Ectodermal cell (in vitro differentiated cells): Measurements from ENCODE around the gene SNX14.

ENCODE experiments used
- H3K27ac ChIP-seq: 2 replicates; pipeline ENCODE4 v1.7.0; 2013; ENCODE audit warnings: mild to moderate bottlenecking, low read depth, low read length; ENCODE audit not compliant: insufficient read depth, poor library complexity, severe bottlenecking
- H3K27me3 ChIP-seq: 2 replicates; pipeline ENCODE4 v1.7.0; 2013; ENCODE audit warnings: mild to moderate bottlenecking, low read length; ENCODE audit not compliant: insufficient read depth, control insufficient read depth, poor library complexity, severe bottlenecking
- H3K36me3 ChIP-seq: one replicate; pipeline ENCODE4 v1.7.0; 2013; ENCODE audit warnings: low read length; ENCODE audit not compliant: control insufficient read depth, insufficient read depth
- H3K4me1 ChIP-seq: one replicate; pipeline ENCODE4 v1.7.0; 2013; ENCODE audit warnings: low read length; ENCODE audit not compliant: control insufficient read depth, insufficient read depth
- H3K4me3 ChIP-seq: 2 replicates; pipeline ENCODE4 v1.7.0; 2013; ENCODE audit warnings: low read depth, low read length, control low read depth; ENCODE audit not compliant: insufficient read depth
- H3K9me3 ChIP-seq: 2 replicates; pipeline ENCODE4 v1.7.0; 2013; ENCODE audit warnings: mild to moderate bottlenecking, low read length, moderate library complexity; ENCODE audit not compliant: control insufficient read depth
- WGBS, 2 experiments: methylation state at CpG; one replicate each; pipeline ENCODE4 v1.1.7; 2013; ENCODE audit warnings: missing lambda C conversion rate in 2 of 2; 5-methylcytosine and 5-hydroxymethylcytosine counted together

Gene SNX14

DNA sequence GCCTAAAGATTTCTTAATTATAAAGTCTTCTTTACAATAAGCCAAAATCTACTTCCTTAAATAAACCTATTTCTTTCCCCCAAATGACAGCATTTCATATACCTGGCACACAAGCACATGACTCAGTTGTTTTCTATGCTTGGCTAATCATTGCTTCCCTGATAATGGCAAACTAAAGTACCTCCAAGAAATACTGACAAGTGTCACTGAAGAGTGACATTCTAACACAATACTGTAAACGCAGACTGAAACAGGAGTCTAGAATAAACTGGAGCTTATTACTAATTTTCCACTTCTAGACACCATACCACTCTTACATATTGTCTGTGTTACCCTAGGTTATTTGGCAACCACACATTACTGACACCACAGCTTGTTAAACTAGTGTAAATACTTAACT, 34.7 kb upstream of the SNX14 start:
- no peaks in the 10 kb centered on the region for H3K27me3 ChIP-seq
- no peaks in the 10 kb centered on the region for H3K9me3 ChIP-seq
- WGBS, 2 experiments: 98 to 100% methylated on average over 1 of the region's 1 CpG
- H3K4me1 ChIP-seq: no peaks in the 10 kb centered on the region
- H3K36me3 ChIP-seq: peaks cover 48% of the 10 kb centered on the region
- H3K27ac ChIP-seq: no peak overlapping the region
- H3K4me3 ChIP-seq: no peak overlapping the region

DNA sequence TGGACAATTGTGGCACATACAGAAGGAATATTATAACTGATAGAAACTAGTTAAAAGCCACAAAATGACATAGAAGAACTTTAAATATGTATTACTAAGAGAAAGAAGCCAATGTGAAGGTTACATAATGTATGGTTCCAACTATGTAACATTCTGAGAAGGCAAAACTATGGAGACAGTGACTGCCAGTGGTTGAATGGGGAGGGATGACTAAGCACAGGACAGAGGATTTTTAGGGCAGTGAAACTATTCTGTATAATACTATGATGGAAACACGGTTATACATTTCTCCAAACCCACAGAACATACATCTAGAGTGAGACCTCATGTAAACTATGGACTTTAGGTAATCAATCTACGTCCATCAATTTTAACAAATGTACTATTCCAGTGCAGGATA, 26.6 kb upstream of the SNX14 start:
- 95% methylated on average over 2 of the region's 2 CpGs; no CpG with 5 or more reads in 1 of the 2 experiments for WGBS, 2 experiments
- H3K27ac ChIP-seq: no peak overlapping the region
- peaks cover 50% of the 10 kb centered on the region for H3K36me3 ChIP-seq

DNA sequence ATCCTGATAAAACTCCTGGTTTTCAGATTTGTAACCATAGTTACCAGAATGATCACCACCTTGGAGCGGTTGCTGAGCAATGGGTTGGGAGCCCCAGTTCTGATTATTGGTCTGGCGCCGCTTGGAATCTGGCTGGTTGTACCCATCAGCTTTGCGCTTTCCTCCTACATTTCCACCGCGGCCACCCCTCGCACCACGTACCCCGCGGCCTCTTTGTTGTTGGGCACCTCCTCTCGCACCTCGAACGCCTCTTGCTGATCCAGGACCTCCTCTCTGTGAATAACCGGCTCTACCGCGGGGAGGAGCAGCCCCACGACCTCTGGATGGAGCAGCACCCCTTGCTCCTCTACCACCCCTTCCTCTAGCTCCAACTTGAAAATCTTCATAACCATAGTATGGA, 21.1 kb upstream of the SNX14 start:
- peaks cover 43% of the 10 kb centered on the region for H3K36me3 ChIP-seq
- 94 to 96% methylated on average over 17 of the region's 17 CpGs for WGBS, 2 experiments
- H3K4me3 ChIP-seq: no peak overlapping the region

More for the DNA sequence above, 26.6 kb upstream of the SNX14 start:
- H3K4me3 ChIP-seq: no peak overlapping the region
- H3K4me1 ChIP-seq: no peaks in the 10 kb centered on the region
- H3K27me3 ChIP-seq: no peaks in the 10 kb centered on the region
- H3K9me3 ChIP-seq: no peaks in the 10 kb centered on the region

DNA sequence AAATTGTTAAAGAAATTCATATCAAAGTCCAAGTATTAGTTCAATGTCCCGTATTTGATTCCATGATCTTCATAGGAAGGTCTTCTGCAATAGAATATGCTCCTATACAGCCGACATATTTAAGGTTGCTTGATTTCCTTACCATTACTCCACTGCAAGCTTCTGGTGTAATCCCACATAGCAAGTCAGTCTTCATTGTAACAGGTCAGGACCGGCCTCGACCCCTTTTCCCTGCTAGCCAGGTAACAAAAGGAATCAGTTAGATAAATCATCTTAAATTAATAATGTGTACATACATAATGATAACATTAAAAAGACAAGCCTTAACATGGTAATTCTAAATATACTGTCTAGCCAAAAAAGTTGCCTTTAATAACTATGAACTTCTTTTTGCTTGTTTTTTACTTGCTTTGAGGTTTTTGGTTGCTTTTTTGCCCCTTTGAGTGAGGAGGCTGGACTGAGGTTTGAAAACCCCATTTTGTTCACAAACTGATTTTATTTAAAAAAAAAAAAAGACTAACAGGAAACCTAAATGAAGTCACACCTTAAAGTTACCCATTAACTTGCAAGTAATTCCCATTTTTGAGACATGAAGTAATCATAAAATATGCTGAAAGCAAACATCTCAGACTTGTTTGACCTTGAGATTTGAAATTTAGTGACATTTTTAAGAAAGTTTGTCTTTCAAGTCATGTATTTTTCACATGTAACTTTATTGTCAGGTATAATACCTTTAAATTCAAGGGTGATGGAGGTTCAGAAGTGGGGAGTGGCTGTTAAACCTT, 19.2 kb upstream of the SNX14 start:
- no peaks in the 10 kb centered on the region for H3K9me3 ChIP-seq
- 95 to 96% methylated on average over 2 to 4 of the region's 4 CpGs for WGBS, 2 experiments
- H3K27me3 ChIP-seq: no peaks in the 10 kb centered on the region
- H3K36me3 ChIP-seq: peaks cover 35% of the 10 kb centered on the region
- H3K4me3 ChIP-seq: no peak overlapping the region
- H3K27ac ChIP-seq: no peak overlapping the region
- H3K4me1 ChIP-seq: no peaks in the 10 kb centered on the region

More for the DNA sequence above, 21.1 kb upstream of the SNX14 start:
- H3K4me1 ChIP-seq: no peaks in the 10 kb centered on the region
- no peaks in the 10 kb centered on the region for H3K9me3 ChIP-seq
- no peaks in the 10 kb centered on the region for H3K27me3 ChIP-seq
- no peak overlapping the region for H3K27ac ChIP-seq

DNA sequence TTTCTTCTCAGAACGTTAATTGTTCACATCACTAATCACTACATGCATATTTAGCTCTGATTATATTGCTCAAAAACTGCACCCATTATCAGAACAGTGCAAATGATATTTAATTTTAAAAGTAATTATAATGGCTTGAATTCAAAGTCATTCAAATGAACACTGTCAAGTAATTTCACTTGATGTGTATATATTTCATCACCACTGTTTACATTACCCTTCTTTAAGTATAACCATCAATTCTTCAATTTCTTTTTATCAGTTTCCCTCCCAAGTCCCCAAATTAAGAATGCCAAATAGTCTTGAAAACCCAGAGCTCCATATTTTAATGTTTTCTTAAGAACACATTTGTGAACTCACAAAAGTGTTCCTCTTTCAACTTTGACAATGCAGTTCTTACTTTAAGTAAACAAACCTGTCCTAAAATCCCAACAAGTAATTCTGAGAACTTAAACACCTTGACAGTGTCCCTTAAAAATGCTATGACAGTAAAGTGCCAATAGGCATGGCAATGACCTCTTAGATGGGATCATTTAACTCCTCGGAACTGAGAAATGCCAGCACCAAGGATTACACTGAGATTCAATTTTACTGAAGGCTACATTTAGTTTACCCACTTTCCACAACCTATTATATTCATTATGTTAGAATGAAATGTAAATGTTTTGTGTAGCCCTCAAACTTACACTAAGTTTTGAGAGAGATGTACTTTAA, 16.7 kb upstream of the SNX14 start:
- Histone ChIP-seq H3K27ac (no peak overlapping the region), H3K4me3 (no peak overlapping the region), H3K27me3 (no peaks in the 10 kb centered on the region), H3K36me3 (peaks cover 27% of the 10 kb centered on the region), H3K4me1 (no peaks in the 10 kb centered on the region), H3K9me3 (no peaks in the 10 kb centered on the region)
- WGBS, 2 experiments: 94 to 96% methylated on average over 1 to 2 of the region's 2 CpGs

DNA sequence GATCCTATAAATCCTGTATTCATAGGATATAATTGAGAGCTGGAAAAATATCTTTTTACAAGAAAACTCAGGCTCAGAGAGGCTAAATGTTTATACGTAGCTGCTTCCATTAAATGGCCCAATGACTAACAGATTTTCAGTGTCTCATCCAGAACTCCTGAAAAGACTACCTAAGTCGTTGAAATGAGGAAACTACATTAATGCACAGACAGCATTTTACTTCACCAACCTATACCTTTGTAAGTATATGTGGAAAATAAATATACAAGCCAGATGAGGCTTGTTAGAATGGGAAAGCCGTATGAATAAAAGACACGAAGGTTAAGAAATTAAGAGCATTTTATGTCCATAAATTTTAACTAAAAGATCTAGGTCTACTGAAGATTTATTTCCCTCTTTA, 8.4 kb upstream of the SNX14 start:
- 92% methylated on average over 2 to 4 of the region's 4 CpGs for WGBS, 2 experiments
- no peak overlapping the region for H3K4me3 ChIP-seq
- no peaks in the 10 kb centered on the region for H3K9me3 ChIP-seq
- no peak overlapping the region for H3K27ac ChIP-seq
- no peaks in the 10 kb centered on the region for H3K4me1 ChIP-seq
- no peaks in the 10 kb centered on the region for H3K36me3 ChIP-seq
- H3K27me3 ChIP-seq: no peaks in the 10 kb centered on the region

DNA sequence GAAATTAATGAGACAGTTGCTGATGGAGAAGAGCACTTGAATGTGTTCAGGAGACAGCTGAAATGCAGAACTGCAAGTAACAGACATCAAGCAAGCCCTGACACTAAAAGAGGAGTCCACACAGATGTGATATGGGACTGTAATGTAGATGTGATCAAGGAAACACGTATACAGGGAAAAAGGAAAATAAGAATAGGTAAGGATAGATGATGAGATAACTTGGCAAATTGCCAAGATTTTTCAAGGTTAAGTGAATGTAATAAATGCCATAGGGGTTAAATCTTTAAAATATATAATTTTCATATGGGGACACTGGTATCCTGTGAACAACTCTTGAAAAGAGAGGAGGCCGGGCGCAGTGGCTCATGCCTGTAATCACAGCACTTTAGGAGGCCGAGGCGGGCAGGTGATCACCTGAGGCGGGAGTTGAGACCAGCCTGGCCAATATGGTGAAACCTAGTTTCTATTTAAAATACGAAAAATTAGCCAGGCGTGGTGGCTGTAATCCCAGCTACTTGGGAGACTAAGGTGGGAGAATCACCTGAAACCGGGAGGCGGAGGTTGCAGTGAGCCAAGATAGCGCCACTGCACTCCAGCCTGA, 7.2 kb upstream of the SNX14 start:
- Histone ChIP-seq H3K9me3 (no peaks in the 10 kb centered on the region), H3K27ac (no peak overlapping the region), H3K4me1 (no peaks in the 10 kb centered on the region), H3K4me3 (no peak overlapping the region), H3K27me3 (peaks cover 8% of the 10 kb centered on the region), H3K36me3 (no peaks in the 10 kb centered on the region)
- WGBS, 2 experiments: 87 to 92% methylated on average over 11 of the region's 11 CpGs

DNA sequence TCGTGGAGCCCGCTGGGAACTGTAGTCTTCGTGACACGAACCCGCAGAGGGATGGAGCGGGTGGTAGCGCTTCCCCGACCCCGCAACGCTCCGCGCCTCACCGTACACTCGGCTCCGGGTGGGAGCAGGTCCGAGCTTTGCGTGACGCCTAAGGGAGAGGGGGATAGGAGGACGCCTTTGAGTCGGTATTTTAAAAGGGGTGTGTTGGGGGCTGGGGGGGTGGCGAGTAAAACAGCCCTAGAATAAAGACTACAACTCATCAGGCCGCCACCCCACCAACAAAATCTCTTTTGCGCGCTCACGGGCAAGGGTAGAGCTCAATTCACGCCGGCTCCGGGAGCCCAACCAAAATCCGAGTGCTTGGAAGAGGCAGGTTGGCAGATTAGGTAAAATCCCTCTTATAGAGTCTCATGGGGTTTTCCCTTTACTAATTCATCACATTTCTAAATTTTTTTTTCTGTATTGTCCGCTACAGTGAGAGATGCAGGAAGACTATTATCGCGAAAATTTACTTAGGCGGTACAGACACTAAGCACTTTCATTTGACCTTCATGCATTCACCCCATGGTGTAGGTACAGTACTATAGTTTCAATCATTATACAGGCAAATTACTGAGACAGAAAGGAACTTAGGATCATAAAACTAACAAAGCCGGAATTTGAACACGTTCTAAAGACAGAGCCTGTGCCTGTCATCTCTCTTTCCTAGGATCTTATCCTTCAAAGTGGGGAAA, 706 bp upstream of the SNX14 start:
- H3K27me3 ChIP-seq: peaks cover 34% of the 10 kb centered on the region
- H3K36me3 ChIP-seq: no peaks in the 10 kb centered on the region
- H3K4me3 ChIP-seq: peak overlapping the region; percentile 70
- no peaks in the 10 kb centered on the region for H3K4me1 ChIP-seq
- H3K9me3 ChIP-seq: no peaks in the 10 kb centered on the region
- H3K27ac ChIP-seq: peak overlapping the region; percentile 58
- WGBS, 2 experiments: 3 to 4% methylated on average over 32 to 33 of the region's 35 CpGs

DNA sequence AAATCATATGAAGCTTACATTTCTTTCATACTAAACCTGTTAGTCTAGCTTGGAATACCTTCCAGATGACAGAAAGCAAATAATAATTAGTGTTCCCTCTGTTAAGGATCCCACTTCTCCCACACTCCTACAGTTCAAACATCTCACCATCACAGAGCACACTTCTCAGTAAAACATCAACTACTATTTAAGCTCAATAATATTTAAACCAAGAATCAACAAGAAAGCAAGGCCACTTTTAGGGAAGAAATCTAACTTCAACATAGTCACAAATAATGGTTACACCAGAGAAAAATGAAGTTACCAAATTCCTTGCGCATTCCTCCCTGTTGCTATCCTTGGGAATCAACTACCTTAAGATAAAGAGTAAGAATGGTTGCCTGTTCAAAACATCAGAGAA, 1.6 kb downstream of the SNX14 start:
- WGBS, 2 experiments: 95 to 100% methylated on average over 1 of the region's 1 CpG
- H3K4me3 ChIP-seq: no peak overlapping the region
- no peaks in the 10 kb centered on the region for H3K36me3 ChIP-seq
- no peaks in the 10 kb centered on the region for H3K4me1 ChIP-seq
- H3K27ac ChIP-seq: no peak overlapping the region
- H3K27me3 ChIP-seq: peaks cover 34% of the 10 kb centered on the region
- H3K9me3 ChIP-seq: no peaks in the 10 kb centered on the region

DNA sequence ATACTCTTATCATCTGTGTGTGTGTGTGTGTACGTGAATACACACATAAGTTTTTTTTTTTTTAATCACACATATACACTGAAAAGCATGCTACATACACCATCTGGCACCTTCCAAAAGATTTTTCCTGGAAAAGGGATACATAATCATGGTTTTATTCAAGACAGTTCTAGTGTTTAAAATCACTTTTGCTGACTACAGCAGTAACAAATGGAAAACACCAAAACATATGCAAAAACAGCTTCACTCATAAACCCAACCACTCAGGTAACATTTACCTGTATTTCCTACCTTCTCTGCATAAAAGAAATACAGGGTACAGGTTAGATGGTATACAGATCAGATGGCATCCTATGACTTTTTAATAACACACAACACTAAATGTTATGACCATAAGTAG, 2.5 kb downstream of the SNX14 start:
- Histone ChIP-seq H3K36me3 (no peaks in the 10 kb centered on the region), H3K4me1 (no peaks in the 10 kb centered on the region), H3K27me3 (peaks cover 30% of the 10 kb centered on the region), H3K27ac (no peak overlapping the region), H3K4me3 (no peak overlapping the region), H3K9me3 (no peaks in the 10 kb centered on the region)
- WGBS, 2 experiments: no CpG with 5 or more reads among the region's 1 CpG
